ENCODE data around the gene LY9. TPM values are rescaled to one million over a fixed set of nuclear protein-coding genes. Genes with fewer than 3 reads are reported as not detected.

LY9 gene
- total and polyA plus RNA-seq, 9 of the 15 experiments (the other 6 are each of a cell fraction or from before 2014, with no cell fraction given), result not detected

DNA sequence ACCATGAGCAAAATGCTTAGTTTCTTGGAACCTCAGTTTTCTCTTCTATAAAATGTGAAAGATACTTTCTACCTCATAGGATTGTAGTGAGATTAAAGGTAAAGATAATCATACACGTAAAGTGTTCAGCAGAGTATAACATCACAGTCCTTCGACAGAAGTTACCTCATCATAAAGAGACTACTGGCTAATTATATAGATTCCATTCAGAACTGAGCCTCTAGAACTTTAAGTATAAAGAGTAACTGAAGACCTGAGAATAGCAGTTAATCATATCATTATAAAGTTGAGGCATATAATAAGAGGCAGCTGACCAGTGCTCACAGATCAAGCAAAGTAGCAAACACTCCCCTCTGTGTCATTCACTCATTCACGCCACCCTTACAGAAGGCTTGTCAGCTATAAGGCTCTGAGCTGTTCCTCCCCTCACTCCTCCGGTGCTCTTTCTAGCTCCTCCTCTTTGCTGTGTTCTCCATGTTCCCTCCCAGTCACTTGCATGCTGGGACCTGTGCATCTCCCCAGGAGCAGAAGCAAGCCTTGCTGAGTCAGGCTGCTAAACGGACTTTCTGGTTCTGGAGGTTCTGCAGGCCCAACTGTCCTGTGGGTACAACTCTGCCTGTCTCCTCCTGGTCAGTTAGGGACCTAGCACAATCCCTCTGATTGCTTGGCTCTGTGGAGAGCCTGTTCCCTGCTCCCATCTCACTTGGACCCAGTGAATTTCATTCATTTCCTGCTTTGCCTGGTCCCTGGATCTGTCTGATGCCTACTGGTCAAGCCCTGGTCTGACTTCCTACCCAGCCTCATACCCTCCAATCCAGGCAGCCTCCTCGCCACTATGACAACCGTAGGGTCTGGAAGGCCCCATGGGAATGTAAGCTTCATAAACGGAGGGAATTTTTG is 28.3 kb upstream of the LY9 start (continued):
- no peak for TF ChIP-seq ZBTB17 (CRISPR knock-in tag; IDR thresholded peaks at IDR 0.05)
- TF ChIP-seq ETV6 (IDR thresholded peaks at IDR 0.05; ENCODE audit: borderline replicate concordance in 1 of 2, low read depth in 2 of 2, low read length in 1 of 2), result no peak
- TF ChIP-seq ETV6 (CRISPR knock-in tag; IDR thresholded peaks at IDR 0.05; ENCODE audit: borderline replicate concordance), result no peak
- TF ChIP-seq, protein P1, sequence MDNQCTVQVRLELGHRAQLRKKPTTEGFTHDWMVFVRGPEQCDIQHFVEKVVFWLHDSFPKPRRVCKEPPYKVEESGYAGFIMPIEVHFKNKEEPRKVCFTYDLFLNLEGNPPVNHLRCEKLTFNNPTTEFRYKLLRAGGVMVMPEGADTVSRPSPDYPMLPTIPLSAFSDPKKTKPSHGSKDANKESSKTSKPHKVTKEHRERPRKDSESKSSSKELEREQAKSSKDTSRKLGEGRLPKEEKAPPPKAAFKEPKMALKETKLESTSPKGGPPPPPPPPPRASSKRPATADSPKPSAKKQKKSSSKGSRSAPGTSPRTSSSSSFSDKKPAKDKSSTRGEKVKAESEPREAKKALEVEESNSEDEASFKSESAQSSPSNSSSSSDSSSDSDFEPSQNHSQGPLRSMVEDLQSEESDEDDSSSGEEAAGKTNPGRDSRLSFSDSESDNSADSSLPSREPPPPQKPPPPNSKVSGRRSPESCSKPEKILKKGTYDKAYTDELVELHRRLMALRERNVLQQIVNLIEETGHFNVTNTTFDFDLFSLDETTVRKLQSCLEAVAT (IDR thresholded peaks at IDR 0.05), result no peak
- TF ChIP-seq PRDM10 (IDR thresholded peaks at IDR 0.05; ENCODE audit: partially characterized antibody), result no peak
- TF ChIP-seq, protein P2, sequence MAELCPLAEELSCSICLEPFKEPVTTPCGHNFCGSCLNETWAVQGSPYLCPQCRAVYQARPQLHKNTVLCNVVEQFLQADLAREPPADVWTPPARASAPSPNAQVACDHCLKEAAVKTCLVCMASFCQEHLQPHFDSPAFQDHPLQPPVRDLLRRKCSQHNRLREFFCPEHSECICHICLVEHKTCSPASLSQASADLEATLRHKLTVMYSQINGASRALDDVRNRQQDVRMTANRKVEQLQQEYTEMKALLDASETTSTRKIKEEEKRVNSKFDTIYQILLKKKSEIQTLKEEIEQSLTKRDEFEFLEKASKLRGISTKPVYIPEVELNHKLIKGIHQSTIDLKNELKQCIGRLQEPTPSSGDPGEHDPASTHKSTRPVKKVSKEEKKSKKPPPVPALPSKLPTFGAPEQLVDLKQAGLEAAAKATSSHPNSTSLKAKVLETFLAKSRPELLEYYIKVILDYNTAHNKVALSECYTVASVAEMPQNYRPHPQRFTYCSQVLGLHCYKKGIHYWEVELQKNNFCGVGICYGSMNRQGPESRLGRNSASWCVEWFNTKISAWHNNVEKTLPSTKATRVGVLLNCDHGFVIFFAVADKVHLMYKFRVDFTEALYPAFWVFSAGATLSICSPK (IDR thresholded peaks at IDR 0.05; ENCODE audit: borderline replicate concordance), result no peak
- TF ChIP-seq ELF1 (tag; IDR thresholded peaks at IDR 0.05), result no peak
- no peak for TF ChIP-seq POLR2H (tag; IDR thresholded peaks at IDR 0.05; ENCODE audit: low read depth)
- TF ChIP-seq, protein P3, sequence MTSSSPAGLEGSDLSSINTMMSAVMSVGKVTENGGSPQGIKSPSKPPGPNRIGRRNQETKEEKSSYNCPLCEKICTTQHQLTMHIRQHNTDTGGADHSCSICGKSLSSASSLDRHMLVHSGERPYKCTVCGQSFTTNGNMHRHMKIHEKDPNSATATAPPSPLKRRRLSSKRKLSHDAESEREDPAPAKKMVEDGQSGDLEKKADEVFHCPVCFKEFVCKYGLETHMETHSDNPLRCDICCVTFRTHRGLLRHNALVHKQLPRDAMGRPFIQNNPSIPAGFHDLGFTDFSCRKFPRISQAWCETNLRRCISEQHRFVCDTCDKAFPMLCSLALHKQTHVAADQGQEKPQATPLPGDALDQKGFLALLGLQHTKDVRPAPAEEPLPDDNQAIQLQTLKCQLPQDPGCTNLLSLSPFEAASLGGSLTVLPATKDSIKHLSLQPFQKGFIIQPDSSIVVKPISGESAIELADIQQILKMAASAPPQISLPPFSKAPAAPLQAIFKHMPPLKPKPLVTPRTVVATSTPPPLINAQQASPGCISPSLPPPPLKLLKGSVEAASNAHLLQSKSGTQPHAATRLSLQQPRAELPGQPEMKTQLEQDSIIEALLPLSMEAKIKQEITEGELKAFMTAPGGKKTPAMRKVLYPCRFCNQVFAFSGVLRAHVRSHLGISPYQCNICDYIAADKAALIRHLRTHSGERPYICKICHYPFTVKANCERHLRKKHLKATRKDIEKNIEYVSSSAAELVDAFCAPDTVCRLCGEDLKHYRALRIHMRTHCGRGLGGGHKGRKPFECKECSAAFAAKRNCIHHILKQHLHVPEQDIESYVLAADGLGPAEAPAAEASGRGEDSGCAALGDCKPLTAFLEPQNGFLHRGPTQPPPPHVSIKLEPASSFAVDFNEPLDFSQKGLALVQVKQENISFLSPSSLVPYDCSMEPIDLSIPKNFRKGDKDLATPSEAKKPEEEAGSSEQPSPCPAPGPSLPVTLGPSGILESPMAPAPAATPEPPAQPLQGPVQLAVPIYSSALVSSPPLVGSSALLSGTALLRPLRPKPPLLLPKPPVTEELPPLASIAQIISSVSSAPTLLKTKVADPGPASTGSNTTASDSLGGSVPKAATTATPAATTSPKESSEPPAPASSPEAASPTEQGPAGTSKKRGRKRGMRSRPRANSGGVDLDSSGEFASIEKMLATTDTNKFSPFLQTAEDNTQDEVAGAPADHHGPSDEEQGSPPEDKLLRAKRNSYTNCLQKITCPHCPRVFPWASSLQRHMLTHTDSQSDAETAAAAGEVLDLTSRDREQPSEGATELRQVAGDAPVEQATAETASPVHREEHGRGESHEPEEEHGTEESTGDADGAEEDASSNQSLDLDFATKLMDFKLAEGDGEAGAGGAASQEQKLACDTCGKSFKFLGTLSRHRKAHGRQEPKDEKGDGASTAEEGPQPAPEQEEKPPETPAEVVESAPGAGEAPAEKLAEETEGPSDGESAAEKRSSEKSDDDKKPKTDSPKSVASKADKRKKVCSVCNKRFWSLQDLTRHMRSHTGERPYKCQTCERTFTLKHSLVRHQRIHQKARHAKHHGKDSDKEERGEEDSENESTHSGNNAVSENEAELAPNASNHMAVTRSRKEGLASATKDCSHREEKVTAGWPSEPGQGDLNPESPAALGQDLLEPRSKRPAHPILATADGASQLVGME (CRISPR knock-in tag; IDR thresholded peaks at IDR 0.05), result no peak
- no peak for TF ChIP-seq BDP1 (IDR thresholded peaks at IDR 0.05; ENCODE audit: insufficient read depth, insufficient read length)
- TF ChIP-seq XRCC3 (IDR thresholded peaks at IDR 0.05), result no peak
- TF ChIP-seq MTA2 (IDR thresholded peaks at IDR 0.05; ENCODE audit: low read depth), result no peak
- TF ChIP-seq ZNF121 (CRISPR knock-in tag; conservative IDR thresholded peaks at IDR 0.05), result no peak
- TF ChIP-seq HSF4 (CRISPR knock-in tag; IDR thresholded peaks at IDR 0.05; ENCODE audit: borderline replicate concordance), result no peak

All from K562 (cell line).